Measurements from ENCODE around the gene GDPD1. TPM values are rescaled to one million over a fixed set of nuclear protein-coding genes. Genes with fewer than 3 reads are reported as not detected.
"Not testable (repeated sequence)": the region's sequence is repeated elsewhere in the genome, so short reads cannot be mapped to it uniquely, and the experiment has no call there.

Gene GDPD1
- total RNA-seq, 1 experiment from 2014 or later, result 3.1 TPM

GRCh38 chr17:59219370-59219769 lies 941 bp upstream of the GDPD1 start:
- Histone ChIP-seq H3K27me3 (ENCODE audit: control insufficient read depth, insufficient read depth, low read length) (peaks cover 3% of the 10 kb centered on the region), H3K36me3 (replicated peaks; ENCODE audit: control insufficient read depth, insufficient read depth, low read length) (no peaks in the 10 kb centered on the region), H3K4me3 (ENCODE audit: insufficient read depth, low read depth, low read length) (no peak overlapping the region)
- no peak for DNase-seq

DNA sequence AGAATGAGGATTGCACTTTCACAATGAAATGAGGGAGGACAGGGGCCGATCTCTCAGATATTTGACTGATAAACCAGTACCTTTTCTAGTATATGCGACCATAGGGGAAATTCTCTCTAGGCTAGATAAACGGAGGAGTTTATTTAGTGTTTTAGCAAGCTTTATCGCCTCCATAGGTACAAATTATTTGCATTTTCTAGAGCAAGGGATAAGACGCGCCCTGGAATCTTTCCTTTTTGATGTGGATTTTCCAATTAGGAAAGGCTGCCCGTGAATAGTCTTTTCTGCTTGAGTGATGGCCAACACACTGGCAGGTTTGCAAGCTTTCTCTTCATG lies 351 bp upstream of the GDPD1 start:
- Histone ChIP-seq H3K36me3 (replicated peaks; ENCODE audit: control insufficient read depth, insufficient read depth, low read length) (no peaks in the 10 kb centered on the region), H3K27me3 (ENCODE audit: control insufficient read depth, insufficient read depth, low read length) (peaks cover 3% of the 10 kb centered on the region), H3K4me3 (ENCODE audit: insufficient read depth, low read depth, low read length) (peak overlapping the region; percentile 35)
- no peak for DNase-seq

- Histone ChIP-seq H3K4me3 (ENCODE audit: insufficient read depth, low read depth, low read length) (peak overlapping the region; percentile 78), H3K27me3 (ENCODE audit: control insufficient read depth, insufficient read depth, low read length) (peaks cover 3% of the 10 kb centered on the region), H3K36me3 (replicated peaks; ENCODE audit: control insufficient read depth, insufficient read depth, low read length) (no peaks in the 10 kb centered on the region)
- DNase-seq, result no peak
These were observed 992 bp downstream of the GDPD1 start for GRCh38 chr17:59221159-59221847.

- peaks cover 3% of the 10 kb centered on the region for H3K27me3 ChIP-seq (ENCODE audit: control insufficient read depth, insufficient read depth, low read length)
- no peaks in the 10 kb centered on the region for H3K36me3 ChIP-seq (replicated peaks; ENCODE audit: control insufficient read depth, insufficient read depth, low read length)
- no peak for DNase-seq
- no peak overlapping the region for H3K4me3 ChIP-seq (ENCODE audit: insufficient read depth, low read depth, low read length)
These were observed 3.5 kb downstream of the GDPD1 start for GRCh38 chr17:59223813-59224212.

DNA sequence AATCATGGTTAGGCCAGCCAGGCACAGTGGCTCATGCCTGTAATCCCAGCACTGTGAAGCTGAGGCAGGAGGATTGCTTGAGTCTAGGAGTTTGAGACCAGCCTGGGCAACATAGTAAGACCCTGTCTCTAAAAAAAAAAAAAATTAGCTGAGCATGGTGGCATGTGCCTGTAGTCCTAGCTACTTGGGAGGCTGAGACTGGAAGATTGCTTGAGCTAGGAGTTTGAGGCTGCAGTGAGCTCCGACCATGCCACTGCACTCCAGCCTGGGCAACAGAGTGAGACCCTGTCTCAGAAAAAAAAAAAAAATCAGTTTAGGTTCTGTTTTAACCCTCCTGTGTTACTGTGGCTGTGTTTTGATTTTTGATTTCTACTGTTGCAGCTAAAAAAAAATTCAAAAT lies 8.3 kb downstream of the GDPD1 start:
- DNase-seq; H3K36me3 ChIP-seq (replicated peaks; ENCODE audit: control insufficient read depth, insufficient read depth, low read length): not testable (repeated sequence)

DNA sequence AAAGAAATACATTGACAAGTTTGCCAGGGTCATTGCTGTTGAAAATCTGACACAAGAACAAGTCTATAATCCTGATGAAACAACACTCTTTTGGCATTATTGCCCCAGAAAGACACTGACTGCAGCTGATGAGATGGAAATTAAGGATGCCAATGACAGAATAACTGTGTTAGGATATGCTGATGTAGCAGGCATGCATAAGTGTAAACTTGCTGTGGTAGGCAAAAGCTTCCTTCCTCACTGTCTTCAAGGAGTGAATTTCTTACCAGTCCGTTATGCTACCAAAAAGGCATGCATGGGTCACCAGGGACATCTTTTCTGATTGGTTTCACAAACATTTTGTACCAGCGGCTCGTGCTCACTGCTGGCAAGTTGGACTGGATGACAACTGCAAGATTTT lies 10.5 kb downstream of the GDPD1 start:
- no peaks in the 10 kb centered on the region for H3K27me3 ChIP-seq (ENCODE audit: control insufficient read depth, insufficient read depth, low read length)
- H3K4me3 ChIP-seq (ENCODE audit: insufficient read depth, low read depth, low read length), result no peak overlapping the region
- DNase-seq, result no peak

More for the DNA sequence above, 8.3 kb downstream of the GDPD1 start:
- not testable (repeated sequence) for H3K27me3 ChIP-seq (ENCODE audit: control insufficient read depth, insufficient read depth, low read length); H3K4me3 ChIP-seq (ENCODE audit: insufficient read depth, low read depth, low read length)

DNA sequence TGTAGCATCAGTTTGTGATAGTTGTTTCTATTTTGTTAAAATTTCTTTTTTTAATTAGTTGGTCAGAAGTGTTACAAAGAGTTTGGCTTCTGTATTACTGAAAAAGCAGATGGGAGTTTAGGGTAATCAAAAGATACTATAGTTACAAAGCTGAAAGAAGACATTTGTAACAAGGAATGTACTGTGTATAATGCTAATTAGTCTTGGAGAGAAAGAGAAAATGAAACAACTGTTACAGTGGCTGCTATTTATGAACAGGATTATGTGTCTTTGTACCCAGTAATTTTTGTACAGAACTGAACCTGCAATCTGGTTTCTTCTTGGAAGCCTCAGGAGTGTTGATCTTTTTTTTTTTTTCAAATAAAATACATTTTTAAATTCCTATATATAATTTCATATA lies 14.3 kb downstream of the GDPD1 start:
- Histone ChIP-seq H3K4me3 (ENCODE audit: insufficient read depth, low read depth, low read length) (no peak overlapping the region), H3K36me3 (replicated peaks; ENCODE audit: control insufficient read depth, insufficient read depth, low read length) (no peaks in the 10 kb centered on the region), H3K27me3 (ENCODE audit: control insufficient read depth, insufficient read depth, low read length) (no peaks in the 10 kb centered on the region)
- DNase-seq, result no peak

More for the DNA sequence above, 10.5 kb downstream of the GDPD1 start:
- no peaks in the 10 kb centered on the region for H3K36me3 ChIP-seq (replicated peaks; ENCODE audit: control insufficient read depth, insufficient read depth, low read length)

DNA sequence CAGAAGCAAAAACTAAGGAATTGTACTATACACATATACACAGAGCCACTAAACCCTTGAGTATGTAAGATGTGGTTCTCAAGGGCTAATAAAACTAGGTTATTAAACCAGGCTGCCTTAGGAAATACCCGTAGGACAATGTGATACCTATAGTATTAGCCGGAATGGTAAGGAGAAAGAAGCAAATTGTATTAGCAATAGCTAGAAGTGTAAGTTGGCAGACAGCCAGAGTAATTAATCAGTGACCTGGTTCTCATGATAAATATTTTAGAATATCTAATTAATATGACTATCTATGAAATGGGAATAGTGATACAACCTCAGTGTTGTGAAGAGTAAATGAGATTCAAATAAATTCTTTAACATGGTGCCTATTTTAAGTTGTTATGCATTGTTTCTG lies 18.6 kb downstream of the GDPD1 start:
- DNase-seq, result no peak
- no peak overlapping the region for H3K4me3 ChIP-seq (ENCODE audit: insufficient read depth, low read depth, low read length)
- H3K27me3 ChIP-seq (ENCODE audit: control insufficient read depth, insufficient read depth, low read length), result no peaks in the 10 kb centered on the region
- no peaks in the 10 kb centered on the region for H3K36me3 ChIP-seq (replicated peaks; ENCODE audit: control insufficient read depth, insufficient read depth, low read length)

DNA sequence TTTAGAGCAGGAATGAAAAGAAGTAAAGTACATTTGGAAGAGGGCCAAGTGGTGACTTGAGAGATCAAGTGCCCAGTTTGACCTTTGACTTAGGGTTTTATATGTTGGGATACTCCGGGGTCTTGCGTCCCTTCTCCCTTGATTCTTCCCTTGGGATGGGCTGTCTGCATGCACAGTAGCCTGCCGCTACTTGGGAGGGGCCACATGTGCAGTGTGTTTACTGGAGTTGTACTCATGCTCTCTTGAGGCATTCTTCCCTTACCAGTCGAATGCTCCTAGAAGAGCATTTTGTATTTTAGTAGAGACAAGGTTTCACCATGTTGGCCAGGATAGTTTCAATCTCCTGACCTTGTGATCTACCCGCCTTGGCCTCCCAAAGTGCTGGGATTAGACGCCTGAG lies 23.8 kb downstream of the GDPD1 start:
- Histone ChIP-seq H3K36me3 (replicated peaks; ENCODE audit: control insufficient read depth, insufficient read depth, low read length) (no peaks in the 10 kb centered on the region), H3K27me3 (ENCODE audit: control insufficient read depth, insufficient read depth, low read length) (no peaks in the 10 kb centered on the region), H3K4me3 (ENCODE audit: insufficient read depth, low read depth, low read length) (no peak overlapping the region)
- DNase-seq, result no peak

- Histone ChIP-seq H3K4me3 (ENCODE audit: insufficient read depth, low read depth, low read length) (no peak overlapping the region), H3K36me3 (replicated peaks; ENCODE audit: control insufficient read depth, insufficient read depth, low read length) (no peaks in the 10 kb centered on the region), H3K27me3 (ENCODE audit: control insufficient read depth, insufficient read depth, low read length) (no peaks in the 10 kb centered on the region)
- no peak for DNase-seq
These were observed 34.4 kb downstream of the GDPD1 start for GRCh38 chr17:59254742-59255141.

GRCh38 chr17:59257101-59257500 lies 36.8 kb downstream of the GDPD1 start:
- H3K27me3 ChIP-seq (ENCODE audit: control insufficient read depth, insufficient read depth, low read length), result no peaks in the 10 kb centered on the region
- no peak for DNase-seq
- no peaks in the 10 kb centered on the region for H3K36me3 ChIP-seq (replicated peaks; ENCODE audit: control insufficient read depth, insufficient read depth, low read length)
- H3K4me3 ChIP-seq (ENCODE audit: insufficient read depth, low read depth, low read length), result no peak overlapping the region

- H3K27me3 ChIP-seq (ENCODE audit: control insufficient read depth, insufficient read depth, low read length), result no peaks in the 10 kb centered on the region
- DNase-seq, result no peak
- no peak overlapping the region for H3K4me3 ChIP-seq (ENCODE audit: insufficient read depth, low read depth, low read length)
- no peaks in the 10 kb centered on the region for H3K36me3 ChIP-seq (replicated peaks; ENCODE audit: control insufficient read depth, insufficient read depth, low read length)
These were observed 40.4 kb downstream of the GDPD1 start for GRCh38 chr17:59260722-59261121.

DNA sequence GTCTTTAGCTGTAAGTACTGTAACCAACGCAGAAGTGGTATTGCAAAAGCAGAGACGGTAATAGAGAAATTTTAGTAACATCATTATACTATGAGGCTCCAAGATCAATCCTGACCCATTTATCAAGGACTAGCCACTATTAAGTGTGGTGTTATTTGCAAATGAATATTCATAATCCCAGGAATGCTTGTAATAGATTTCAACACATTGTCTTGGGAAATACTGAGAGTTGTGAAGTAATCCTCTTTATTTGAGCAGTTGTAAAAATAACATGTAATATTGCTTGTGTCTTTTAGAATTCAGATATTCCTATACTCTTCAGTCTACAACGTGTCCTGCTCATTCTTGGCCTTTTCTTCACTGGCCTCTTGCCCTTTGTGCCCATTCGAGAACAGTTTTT lies 46.4 kb downstream of the GDPD1 start:
- H3K4me3 ChIP-seq (ENCODE audit: insufficient read depth, low read depth, low read length), result no peak overlapping the region
- no peaks in the 10 kb centered on the region for H3K36me3 ChIP-seq (replicated peaks; ENCODE audit: control insufficient read depth, insufficient read depth, low read length)
- DNase-seq, result no peak
- no peaks in the 10 kb centered on the region for H3K27me3 ChIP-seq (ENCODE audit: control insufficient read depth, insufficient read depth, low read length)

DNA sequence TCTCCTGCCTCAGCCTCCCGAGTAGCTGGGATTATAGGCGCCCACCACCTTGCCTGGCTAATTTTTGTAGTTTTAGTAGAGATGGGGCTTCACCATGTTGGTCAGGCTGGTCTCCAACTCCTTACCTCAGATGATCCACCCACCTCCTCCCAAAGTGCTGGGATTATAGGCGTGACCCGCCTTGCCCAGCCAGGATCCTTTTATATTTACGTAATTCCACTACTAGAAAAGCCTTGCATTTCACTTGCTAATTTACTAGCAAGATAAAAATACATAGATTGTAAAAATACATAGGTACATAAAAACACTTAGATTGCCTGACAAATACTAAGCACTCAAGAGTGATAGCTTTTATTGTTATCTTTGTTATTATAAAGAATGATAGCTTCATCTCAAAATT lies 47.5 kb downstream of the GDPD1 start:
- DNase-seq, result no peak
- no peaks in the 10 kb centered on the region for H3K27me3 ChIP-seq (ENCODE audit: control insufficient read depth, insufficient read depth, low read length)
- no peaks in the 10 kb centered on the region for H3K36me3 ChIP-seq (replicated peaks; ENCODE audit: control insufficient read depth, insufficient read depth, low read length)
- no peak overlapping the region for H3K4me3 ChIP-seq (ENCODE audit: insufficient read depth, low read depth, low read length)

GRCh38 chr17:59275618-59276017 lies 55.3 kb downstream of the GDPD1 start:
- no peak for DNase-seq
- no peaks in the 10 kb centered on the region for H3K27me3 ChIP-seq (ENCODE audit: control insufficient read depth, insufficient read depth, low read length)

GRCh38 chr17:59277031-59277430 lies 56.7 kb downstream of the GDPD1 start:
- Histone ChIP-seq H3K4me3 (ENCODE audit: insufficient read depth, low read depth, low read length) (no peak overlapping the region), H3K36me3 (replicated peaks; ENCODE audit: control insufficient read depth, insufficient read depth, low read length) (no peaks in the 10 kb centered on the region), H3K27me3 (ENCODE audit: control insufficient read depth, insufficient read depth, low read length) (no peaks in the 10 kb centered on the region)
- DNase-seq, result no peak

More at GRCh38 chr17:59275618-59276017, 55.3 kb downstream of the GDPD1 start:
- Histone ChIP-seq H3K4me3 (ENCODE audit: insufficient read depth, low read depth, low read length) (no peak overlapping the region), H3K36me3 (replicated peaks; ENCODE audit: control insufficient read depth, insufficient read depth, low read length) (no peaks in the 10 kb centered on the region)

All from H7 (cell line).